Measurements from ENCODE around the gene OR2A12.
A peak's percentile ranks its signal among the peaks of the same experiment; 100 is the strongest.
"Not testable (repeated sequence)": the region's sequence is repeated elsewhere in the genome, so short reads cannot be mapped to it uniquely, and the experiment has no call there.

OR2A12 gene

GRCh38 chr7:144085978-144086377 lies at the start of gene OR2A12:
OR2A12 (plus strand) TSS chr7:144086278; CDS start chr7:144095108, 8,830 bp downstream.
- in situ Hi-C loops (cut with HindIII; ENCODE audit: low pct_ligation_motif_present, low pct_unique_long_range_greater_than_20kb, low sequenced_read_pairs) = no loop called here
- DNase-seq = no peak

- DNase-seq = no peak
- in situ Hi-C loops (cut with HindIII; ENCODE audit: low pct_ligation_motif_present, low pct_unique_long_range_greater_than_20kb, low sequenced_read_pairs) = no loop called here
Observed at GRCh38 chr7:144036302-144036885, 49.7 kb upstream of the OR2A12 start.

- in situ Hi-C loops (cut with HindIII; ENCODE audit: low pct_ligation_motif_present, low pct_unique_long_range_greater_than_20kb, low sequenced_read_pairs) = no loop called here
- no peak for DNase-seq
Observed at GRCh38 chr7:144037414-144038035, 48.6 kb upstream of the OR2A12 start.

GRCh38 chr7:144038887-144039286 lies 47.2 kb upstream of the OR2A12 start:
- DNase-seq = no peak
- in situ Hi-C loops (cut with HindIII; ENCODE audit: low pct_ligation_motif_present, low pct_unique_long_range_greater_than_20kb, low sequenced_read_pairs) = no loop called here

GRCh38 chr7:144048648-144049047 lies 37.4 kb upstream of the OR2A12 start, which contains the start of gene OR2A5:
OR2A5 (plus strand) TSS chr7:144048948; CDS start chr7:144050402, 1,454 bp downstream.
- DNase-seq = no peak
- in situ Hi-C loops (cut with HindIII; ENCODE audit: low pct_ligation_motif_present, low pct_unique_long_range_greater_than_20kb, low sequenced_read_pairs) = no loop called here

GRCh38 chr7:144049491-144049890 lies 36.6 kb upstream of the OR2A12 start:
- in situ Hi-C loops (cut with HindIII; ENCODE audit: low pct_ligation_motif_present, low pct_unique_long_range_greater_than_20kb, low sequenced_read_pairs) = no loop called here
- DNase-seq = no peak

- DNase-seq = no peak
- in situ Hi-C loops (cut with HindIII; ENCODE audit: low pct_ligation_motif_present, low pct_unique_long_range_greater_than_20kb, low sequenced_read_pairs) = no loop called here
Observed at GRCh38 chr7:144050093-144050492, 36.0 kb upstream of the OR2A12 start.

- in situ Hi-C loops (cut with HindIII; ENCODE audit: low pct_ligation_motif_present, low pct_unique_long_range_greater_than_20kb, low sequenced_read_pairs); DNase-seq: not testable (repeated sequence)
Observed at GRCh38 chr7:144050884-144051283, 35.2 kb upstream of the OR2A12 start.

GRCh38 chr7:144057954-144058353 lies 28.1 kb upstream of the OR2A12 start:
- DNase-seq = no peak
- in situ Hi-C loops (cut with HindIII; ENCODE audit: low pct_ligation_motif_present, low pct_unique_long_range_greater_than_20kb, low sequenced_read_pairs) = no loop called here

GRCh38 chr7:144063710-144064109 lies 22.4 kb upstream of the OR2A12 start:
- peak; percentile 48 for DNase-seq
- in situ Hi-C loops (cut with HindIII; ENCODE audit: low pct_ligation_motif_present, low pct_unique_long_range_greater_than_20kb, low sequenced_read_pairs) = no loop called here

GRCh38 chr7:144069511-144069910 lies 16.6 kb upstream of the OR2A12 start, which contains the start of gene OR2A25:
OR2A25 (plus strand) TSS chr7:144069811; CDS start chr7:144074220, 4,409 bp downstream.
- no peak for DNase-seq
- in situ Hi-C loops (cut with HindIII; ENCODE audit: low pct_ligation_motif_present, low pct_unique_long_range_greater_than_20kb, low sequenced_read_pairs) = no loop called here

- DNase-seq = no peak
- in situ Hi-C loops (cut with HindIII; ENCODE audit: low pct_ligation_motif_present, low pct_unique_long_range_greater_than_20kb, low sequenced_read_pairs) = no loop called here
Observed at GRCh38 chr7:144069953-144070352, 16.1 kb upstream of the OR2A12 start.

GRCh38 chr7:144074374-144074773 lies 11.7 kb upstream of the OR2A12 start:
- no peak for DNase-seq
- in situ Hi-C loops (cut with HindIII; ENCODE audit: low pct_ligation_motif_present, low pct_unique_long_range_greater_than_20kb, low sequenced_read_pairs) = no loop called here

- in situ Hi-C loops (cut with HindIII; ENCODE audit: low pct_ligation_motif_present, low pct_unique_long_range_greater_than_20kb, low sequenced_read_pairs) = no loop called here
- DNase-seq = no peak
Observed at GRCh38 chr7:144086730-144087129, 652 bp downstream of the OR2A12 start.

GRCh38 chr7:144087230-144087629 lies 1.2 kb downstream of the OR2A12 start:
- in situ Hi-C loops (cut with HindIII; ENCODE audit: low pct_ligation_motif_present, low pct_unique_long_range_greater_than_20kb, low sequenced_read_pairs) = no loop called here
- no peak for DNase-seq

- in situ Hi-C loops (cut with HindIII; ENCODE audit: low pct_ligation_motif_present, low pct_unique_long_range_greater_than_20kb, low sequenced_read_pairs) = no loop called here
- no peak for DNase-seq
Observed at GRCh38 chr7:144090667-144091066, 4.6 kb downstream of the OR2A12 start.

- in situ Hi-C loops (cut with HindIII; ENCODE audit: low pct_ligation_motif_present, low pct_unique_long_range_greater_than_20kb, low sequenced_read_pairs) = no loop called here
- no peak for DNase-seq
Observed at GRCh38 chr7:144098776-144099175, 12.7 kb downstream of the OR2A12 start.

- in situ Hi-C loops (cut with HindIII; ENCODE audit: low pct_ligation_motif_present, low pct_unique_long_range_greater_than_20kb, low sequenced_read_pairs) = no loop called here
- no peak for DNase-seq
Observed at GRCh38 chr7:144100607-144101006, 14.5 kb downstream of the OR2A12 start.

- in situ Hi-C loops (cut with HindIII; ENCODE audit: low pct_ligation_motif_present, low pct_unique_long_range_greater_than_20kb, low sequenced_read_pairs) = no loop called here
- no peak for DNase-seq
Observed at GRCh38 chr7:144102041-144102440, 16.0 kb downstream of the OR2A12 start.

GRCh38 chr7:144105211-144105610 lies 19.1 kb downstream of the OR2A12 start:
- in situ Hi-C loops (cut with HindIII; ENCODE audit: low pct_ligation_motif_present, low pct_unique_long_range_greater_than_20kb, low sequenced_read_pairs) = no loop called here
- DNase-seq = no peak

Data from ACHN (cell line).